Stomach (tissue), 9 donors: ENCODE data around the gene ABCA9. TPM values are rescaled to one million over a fixed set of nuclear protein-coding genes. Genes with fewer than 3 reads are reported as not detected.

Experiments
- DNase-seq, 2 donors: peaks; one replicate each; pipeline versions ENCODE4 v3.0.0 to v3.0.0-alpha.2; 2013 to 2019
- H3K27ac ChIP-seq, 5 donors: fragments of 200-600 bp in 4 of 5; sonication (generic) in 4 of 5; one replicate each; pipeline ENCODE4 v1.5.1; 2013 to 2019; ENCODE audit warnings: mild to moderate bottlenecking in 1 of 5, moderate library complexity in 1 of 5
- H3K27me3 ChIP-seq, 3 donors: fragments of 200-600 bp; sonication (generic); one replicate each; pipeline ENCODE4 v1.5.1; 2017 to 2019; ENCODE audit warnings: mixed run types in 1 of 3
- H3K36me3 ChIP-seq, 4 donors: fragments of 200-600 bp; sonication (generic); 1 replicate in 3 of 4; 2 replicates in 1 of 4; pipeline ENCODE4 v1.5.1; 2016 to 2019
- H3K4me1 ChIP-seq, 4 donors: fragments of 200-600 bp; sonication (generic); one replicate each; pipeline ENCODE4 v1.5.1; 2016 to 2019
- H3K4me3 ChIP-seq, 4 donors: fragments of 200-600 bp; sonication (generic) in 3 of 4; one replicate each; pipeline ENCODE4 v1.5.1; 2016 to 2019; ENCODE audit warnings: mild to moderate bottlenecking in 1 of 4
- H3K9me3 ChIP-seq, 4 donors: fragments of 200-600 bp; sonication (generic); one replicate each; pipeline ENCODE4 v1.5.1; 2016 to 2019
- EP300 ChIP-seq: sonication (generic); formaldehyde crosslinking; IDR thresholded peaks from one replicate; pipeline ENCODE4 v1.6.1; 2017; ENCODE audit warnings: antibody characterized with exemption
- POLR2A ChIP-seq, 4 donors: fragments of 450-650 bp; IDR thresholded peaks; one replicate each; pipeline ENCODE4 v1.6.1; 2016; ENCODE audit warnings: antibody characterized with exemption in 4 of 4, control low read depth in 2 of 4, mild to moderate bottlenecking in 1 of 4, moderate library complexity in 1 of 4
- POLR2AphosphoS5 ChIP-seq, 3 donors: sonication (generic); formaldehyde crosslinking; IDR thresholded peaks; one replicate each; pipeline ENCODE4 v1.6.1; 2016; ENCODE audit warnings: antibody characterized with exemption in 3 of 3
- WGBS, 5 donors: extraction: QIAGEN DNeasy Blood & Tissue Kit in 3 of 5; methylation state at CpG; one replicate each; pipeline versions ENCODE4 v1.1.5 to v1.1.7; 2013 to 2018; 5-methylcytosine and 5-hydroxymethylcytosine counted together
- intact Hi-C: fragments of 100-400 bp; cut with DNase I; formaldehyde crosslinking; loops from one replicate; pipeline ENCODE4 v1.15.1; 2023; ENCODE audit warnings: low total_unique reads
- polyA plus RNA-seq, 3 donors: library from polyadenylated mRNA; stranded (reverse); fragments of 200-250 nt; gene quantifications; one replicate each; pipeline ENCODE4 v1.2.3, GENCODE V29; 2013
- total RNA-seq, 5 donors: library from RNA; depleted of rRNA; stranded (reverse); fragments of >200 nt; gene quantifications; one replicate each; pipeline versions ENCODE4 v1.1.0 to v1.2.3, GENCODE V29; 2014 to 2016
- TF ChIP-seq, protein P1 (sequence below), 7 experiments: fragments of 450-650 bp in 4 of 7; fragments of 200-600 bp in 3 of 7; sonication (generic) in 3 of 7; IDR thresholded peaks; one replicate each; pipeline ENCODE4 v1.5.1; 2016 to 2019; ENCODE audit warnings: antibody characterized with exemption in 7 of 7, control low read depth in 2 of 7, mild to moderate bottlenecking in 1 of 7
- donor health status: healthy with polysubstance abuse.
- donor health status: Bipolar disorder and iron deficiency.
- donor health status: healthy.

The ABCA9 gene
- total and polyA plus RNA-seq, 8 donors = 1.4 to 38.5 (median 5.0) TPM

DNA sequence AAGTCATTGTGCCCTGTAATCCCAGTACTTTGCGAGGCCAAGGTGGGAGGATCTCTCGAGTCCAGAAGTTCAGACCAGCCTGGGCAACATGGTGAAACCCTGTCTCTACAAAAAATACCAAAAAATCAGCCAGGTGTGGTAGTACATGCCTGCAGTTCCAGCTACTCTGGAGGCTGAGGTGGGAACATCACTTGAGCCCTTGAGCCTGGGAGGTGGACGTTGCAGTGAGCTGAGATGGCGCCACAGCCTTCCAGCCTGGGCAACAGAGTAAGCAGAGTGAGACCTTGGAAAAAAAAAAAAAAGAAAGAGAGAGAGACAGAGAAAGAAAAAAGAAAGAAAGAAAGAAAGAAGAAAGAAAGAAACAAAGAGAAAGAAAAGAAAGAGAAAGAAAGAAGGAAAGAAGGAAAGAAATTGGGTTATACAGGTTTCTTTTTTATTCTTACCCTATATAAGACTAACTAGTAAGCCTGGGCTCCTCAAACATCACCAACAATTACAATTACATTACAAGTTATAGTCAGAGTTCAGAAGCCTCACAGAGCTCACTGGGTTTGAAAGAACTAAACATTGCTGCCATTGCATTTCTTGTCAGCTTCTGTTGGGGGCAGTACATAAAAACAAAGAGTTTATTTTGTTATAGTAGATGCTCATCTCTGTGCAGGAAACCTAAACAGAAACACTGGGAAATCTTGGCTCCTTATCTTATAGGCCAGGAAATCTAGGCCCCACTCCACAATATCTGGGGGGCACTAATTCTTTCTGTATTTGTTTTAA, 6.7 kb upstream of the ABCA9 start:
- Histone ChIP-seq H3K27me3 (no peaks in the 10 kb centered on the region), H3K27ac (no peak overlapping the region), H3K4me1 (peaks cover 0 to 13% (median 4%) of the 10 kb centered on the region in 4 donors), H3K9me3 (no peaks in the 10 kb centered on the region), H3K36me3 (no peaks in the 10 kb centered on the region), H3K4me3 (no peak overlapping the region)
- no peak for DNase-seq
- 92 to 97% (median 93%) methylated on average over 4 of the region's 4 CpGs for WGBS, 5 donors
- intact Hi-C loops = no loop called here
- TF ChIP-seq EP300 (no peak), POLR2A (IDR thresholded peaks at IDR 0.05) (no peak), POLR2AphosphoS5 (IDR thresholded peaks at IDR 0.05) (no peak)
- TF ChIP-seq, protein P1, sequence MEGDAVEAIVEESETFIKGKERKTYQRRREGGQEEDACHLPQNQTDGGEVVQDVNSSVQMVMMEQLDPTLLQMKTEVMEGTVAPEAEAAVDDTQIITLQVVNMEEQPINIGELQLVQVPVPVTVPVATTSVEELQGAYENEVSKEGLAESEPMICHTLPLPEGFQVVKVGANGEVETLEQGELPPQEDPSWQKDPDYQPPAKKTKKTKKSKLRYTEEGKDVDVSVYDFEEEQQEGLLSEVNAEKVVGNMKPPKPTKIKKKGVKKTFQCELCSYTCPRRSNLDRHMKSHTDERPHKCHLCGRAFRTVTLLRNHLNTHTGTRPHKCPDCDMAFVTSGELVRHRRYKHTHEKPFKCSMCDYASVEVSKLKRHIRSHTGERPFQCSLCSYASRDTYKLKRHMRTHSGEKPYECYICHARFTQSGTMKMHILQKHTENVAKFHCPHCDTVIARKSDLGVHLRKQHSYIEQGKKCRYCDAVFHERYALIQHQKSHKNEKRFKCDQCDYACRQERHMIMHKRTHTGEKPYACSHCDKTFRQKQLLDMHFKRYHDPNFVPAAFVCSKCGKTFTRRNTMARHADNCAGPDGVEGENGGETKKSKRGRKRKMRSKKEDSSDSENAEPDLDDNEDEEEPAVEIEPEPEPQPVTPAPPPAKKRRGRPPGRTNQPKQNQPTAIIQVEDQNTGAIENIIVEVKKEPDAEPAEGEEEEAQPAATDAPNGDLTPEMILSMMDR (IDR thresholded peaks at IDR 0.05) = no peak

DNA sequence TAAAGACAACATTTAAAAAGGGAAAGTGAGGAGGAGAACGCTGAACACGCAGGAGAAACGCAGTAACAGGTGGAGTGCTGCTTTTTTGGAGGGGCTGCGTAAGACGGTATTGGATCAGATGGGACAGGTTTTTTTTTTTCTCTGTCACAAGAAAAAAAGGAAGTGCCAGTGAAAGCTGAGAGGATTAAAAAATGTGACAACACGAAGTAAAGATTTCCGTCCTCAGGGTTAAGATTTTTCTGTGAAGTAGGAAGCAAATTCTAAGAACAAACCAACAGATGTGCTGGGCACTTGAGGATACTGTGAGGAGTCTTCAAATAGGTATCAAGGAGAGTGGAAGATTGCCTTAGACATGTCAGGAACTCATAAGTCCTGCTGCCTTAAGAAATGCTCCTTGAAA, 5.8 kb upstream of the ABCA9 start:
- Histone ChIP-seq H3K4me1 (peaks cover 0 to 13% (median 4%) of the 10 kb centered on the region in 4 donors), H3K36me3 (no peaks in the 10 kb centered on the region), H3K27me3 (no peaks in the 10 kb centered on the region), H3K4me3 (no peak overlapping the region), H3K9me3 (no peaks in the 10 kb centered on the region), H3K27ac (no peak overlapping the region)
- TF ChIP-seq POLR2AphosphoS5 (IDR thresholded peaks at IDR 0.05) (no peak), POLR2A (IDR thresholded peaks at IDR 0.05) (no peak), EP300 (no peak)
- TF ChIP-seq, protein P1 (IDR thresholded peaks at IDR 0.05) = no peak
- intact Hi-C loops = no loop called here
- no peak for DNase-seq
- WGBS, 5 donors = 76 to 91% (median 86%) methylated on average over 7 of the region's 7 CpGs

DNA sequence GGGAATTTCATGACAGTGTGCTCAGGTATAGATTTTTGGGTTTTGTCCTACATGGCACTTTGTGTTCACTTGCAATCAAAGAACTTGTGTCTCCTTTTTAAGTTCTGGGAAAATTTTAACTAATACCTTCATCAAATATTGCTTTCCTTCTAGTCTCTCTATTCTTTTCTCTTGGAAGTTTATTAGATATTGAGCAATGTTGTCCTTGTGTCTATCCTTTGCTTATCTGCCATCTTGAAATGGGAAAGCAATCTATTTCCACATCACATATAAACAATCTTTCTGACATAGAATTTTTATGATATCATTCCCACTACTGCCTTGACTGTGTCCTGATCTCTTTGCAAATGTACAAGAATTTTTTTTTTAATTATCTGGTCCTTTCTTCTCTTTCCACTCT, 4.4 kb upstream of the ABCA9 start:
- no peaks in the 10 kb centered on the region for H3K9me3 ChIP-seq
- no peak overlapping the region for H3K4me3 ChIP-seq
- intact Hi-C loops = no loop called here
- peaks cover 0 to 13% (median 0%) of the 10 kb centered on the region in 4 donors for H3K4me1 ChIP-seq
- no peak for DNase-seq
- H3K36me3 ChIP-seq = no peaks in the 10 kb centered on the region
- H3K27me3 ChIP-seq = no peaks in the 10 kb centered on the region
- TF ChIP-seq POLR2A (IDR thresholded peaks at IDR 0.05) (no peak), EP300 (no peak), POLR2AphosphoS5 (IDR thresholded peaks at IDR 0.05) (no peak)
- TF ChIP-seq, protein P1 (IDR thresholded peaks at IDR 0.05) = no peak
- no peak overlapping the region for H3K27ac ChIP-seq

DNA sequence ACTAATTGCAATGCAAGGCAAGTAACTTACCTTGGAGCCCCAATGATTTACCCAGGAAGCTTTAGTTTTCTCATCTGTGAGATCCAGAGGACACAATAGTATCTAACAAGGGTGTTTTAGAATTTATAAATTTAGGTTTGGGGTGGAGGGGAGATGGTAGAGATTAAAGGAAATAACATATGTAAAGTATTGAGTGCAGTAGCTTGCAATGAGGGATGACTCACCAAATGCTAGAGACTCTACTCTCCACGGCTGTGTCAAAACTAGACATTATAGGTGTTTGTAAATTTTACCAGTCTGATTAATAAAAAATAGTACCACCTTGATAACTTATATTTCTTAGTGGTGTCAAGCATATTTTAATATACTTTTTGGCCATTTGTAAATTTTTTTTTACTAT, 3.7 kb upstream of the ABCA9 start:
- Histone ChIP-seq H3K4me3 (no peak overlapping the region), H3K36me3 (no peaks in the 10 kb centered on the region), H3K27me3 (no peaks in the 10 kb centered on the region), H3K9me3 (no peaks in the 10 kb centered on the region), H3K4me1 (peaks cover 0 to 13% (median 0%) of the 10 kb centered on the region in 4 donors), H3K27ac (no peak overlapping the region)
- intact Hi-C loops = no loop called here
- 69 to 89% (median 82%) methylated on average over 1 of the region's 1 CpG for WGBS, 5 donors
- TF ChIP-seq EP300 (no peak), POLR2A (IDR thresholded peaks at IDR 0.05) (no peak), POLR2AphosphoS5 (IDR thresholded peaks at IDR 0.05) (no peak)
- TF ChIP-seq, protein P1 (IDR thresholded peaks at IDR 0.05) = no peak
- no peak for DNase-seq
